NCI-H82 treated with DMSO at 0.1 percent for 48 hours (cell line): ENCODE data around the gene PHLDB3.

Experiments used
- DNase-seq: peaks from one replicate; lab custom pipeline; 2025; ENCODE audit not compliant: unreplicated experiment; lab: John Stamatoyannopoulos, UW

The PHLDB3 gene

GRCh38 chr19:43501661-43502418, 2.7 kb downstream of the PHLDB3 start:
- DNase-seq = peak; percentile 15

- DNase-seq = no peak
These were observed 5.5 kb downstream of the PHLDB3 start for GRCh38 chr19:43499042-43499441.

- no peak for DNase-seq
These were observed 6.2 kb downstream of the PHLDB3 start for GRCh38 chr19:43498233-43498842.

- no peak for DNase-seq
These were observed 7.6 kb downstream of the PHLDB3 start for GRCh38 chr19:43496960-43497359.

GRCh38 chr19:43495082-43495481, 9.5 kb downstream of the PHLDB3 start:
- no peak for DNase-seq

GRCh38 chr19:43490759-43491158, 13.8 kb downstream of the PHLDB3 start:
- no peak for DNase-seq

- DNase-seq = no peak
These were observed 14.5 kb downstream of the PHLDB3 start for GRCh38 chr19:43489979-43490599.

- no peak for DNase-seq
These were observed 15.2 kb downstream of the PHLDB3 start for GRCh38 chr19:43489310-43489709.

GRCh38 chr19:43488179-43488578, 16.4 kb downstream of the PHLDB3 start:
- no peak for DNase-seq

GRCh38 chr19:43486412-43486811, 18.1 kb downstream of the PHLDB3 start:
- DNase-seq = no peak

GRCh38 chr19:43485951-43486350, 18.6 kb downstream of the PHLDB3 start:
- no peak for DNase-seq

GRCh38 chr19:43483281-43483680, 21.3 kb downstream of the PHLDB3 start:
- no peak for DNase-seq

- DNase-seq = no peak
These were observed 22.4 kb downstream of the PHLDB3 start for GRCh38 chr19:43482193-43482592.

- no peak for DNase-seq
These were observed 22.8 kb downstream of the PHLDB3 start for GRCh38 chr19:43481701-43482100.

- no peak for DNase-seq
These were observed 24.0 kb downstream of the PHLDB3 start for GRCh38 chr19:43480574-43480973.

GRCh38 chr19:43479961-43480561, 24.5 kb downstream of the PHLDB3 start:
- no peak for DNase-seq

- DNase-seq = no peak
These were observed 25.3 kb downstream of the PHLDB3 start for GRCh38 chr19:43479226-43479625.

GRCh38 chr19:43478323-43478722, 26.2 kb downstream of the PHLDB3 start:
- no peak for DNase-seq

- no peak for DNase-seq
These were observed 27.9 kb downstream of the PHLDB3 start for GRCh38 chr19:43476606-43477005.

GRCh38 chr19:43474986-43475705, 29.4 kb downstream of the PHLDB3 start:
- peak; percentile 68 for DNase-seq

- no peak for DNase-seq
These were observed 30.1 kb downstream of the PHLDB3 start for GRCh38 chr19:43474487-43474886.
